IPS DF 6.9 (cell line): ENCODE results near the gene CRYBA4.

Experiments used
- DNase-seq: peaks from one replicate; pipeline ENCODE4 v3.0.0-alpha.2; 2013; ENCODE audit warnings: low read depth, low spot score
- H3K27ac ChIP-seq: one replicate; pipeline ENCODE4 v1.5.1; 2013; ENCODE audit warnings: low read length, control low read depth
- H3K27me3 ChIP-seq: 2 replicates; pipeline ENCODE4 v1.6.1; 2013; ENCODE audit warnings: mild to moderate bottlenecking, low read length; ENCODE audit not compliant: control insufficient read depth, insufficient read depth
- H3K36me3 ChIP-seq: 2 replicates; pipeline ENCODE4 v1.6.1; 2013; ENCODE audit warnings: low read length; ENCODE audit not compliant: control insufficient read depth, insufficient read depth
- H3K4me1 ChIP-seq: 2 replicates; pipeline ENCODE4 v1.6.1; 2013; ENCODE audit warnings: low read length; ENCODE audit not compliant: control insufficient read depth, insufficient read depth
- H3K4me3 ChIP-seq: 2 replicates; pipeline ENCODE4 v1.5.1; 2013; ENCODE audit warnings: mild to moderate bottlenecking, low read length
- H3K9me3 ChIP-seq: 2 replicates; pipeline ENCODE4 v1.6.1; 2013; ENCODE audit warnings: low read length, inconsistent platforms; ENCODE audit not compliant: control insufficient read depth, insufficient read depth
- WGBS: extraction: QIAGEN DNeasy Blood & Tissue Kit; methylation state at CpG from one replicate; pipeline ENCODE4 v1.1.7; 2013; ENCODE audit warnings: mixed read lengths, missing lambda C conversion rate; ENCODE audit not compliant: insufficient read length, insufficient coverage; 5-methylcytosine and 5-hydroxymethylcytosine counted together

Gene CRYBA4

GRCh38 chr22:26621663-26622062, at the start of gene CRYBA4:
Gene CRYBA4 (plus strand): TSS chr22:26621963. CDS start chr22:26622597, 634 bp downstream.
- Histone ChIP-seq H3K9me3 (no peaks in the 10 kb centered on the region), H3K27me3 (no peaks in the 10 kb centered on the region), H3K4me1 (peaks cover 6% of the 10 kb centered on the region; the same call in 1 of the 2 replicates), H3K4me3 (no peak within 1 kb of the TSS), H3K36me3 (no peaks in the 10 kb centered on the region), H3K27ac (no peak within 1 kb of the TSS)
- no CpG with 5 or more reads among the region's 7 CpGs for WGBS
- no peak for DNase-seq

GRCh38 chr22:26573026-26573662, 48.6 kb upstream of the CRYBA4 start:
- Histone ChIP-seq H3K4me1 (peaks cover 2% of the 10 kb centered on the region; the same call in 1 of the 2 replicates), H3K4me3 (no peak overlapping the region), H3K36me3 (no peaks in the 10 kb centered on the region), H3K9me3 (no peaks in the 10 kb centered on the region), H3K27ac (no peak overlapping the region), H3K27me3 (no peaks in the 10 kb centered on the region)
- no peak for DNase-seq
- whole genome bisulfite sequencing = no CpG with 5 or more reads among the region's 10 CpGs

GRCh38 chr22:26574001-26574723, 47.6 kb upstream of the CRYBA4 start:
- H3K4me1 ChIP-seq = peaks cover 3% of the 10 kb centered on the region; the same call in 1 of the 2 replicates
- H3K36me3 ChIP-seq = no peaks in the 10 kb centered on the region
- no peak overlapping the region for H3K4me3 ChIP-seq
- no peaks in the 10 kb centered on the region for H3K9me3 ChIP-seq
- no peaks in the 10 kb centered on the region for H3K27me3 ChIP-seq
- no peak overlapping the region for H3K27ac ChIP-seq
- no peak for DNase-seq
- WGBS = no CpG with 5 or more reads among the region's 7 CpGs

GRCh38 chr22:26576026-26576680, 45.6 kb upstream of the CRYBA4 start:
- no peak for DNase-seq
- Histone ChIP-seq H3K27ac (no peak overlapping the region), H3K9me3 (no peaks in the 10 kb centered on the region), H3K4me3 (no peak overlapping the region), H3K4me1 (peaks cover 5% of the 10 kb centered on the region), H3K27me3 (no peaks in the 10 kb centered on the region), H3K36me3 (no peaks in the 10 kb centered on the region)
- no CpG with 5 or more reads among the region's 8 CpGs for WGBS

- Histone ChIP-seq H3K36me3 (no peaks in the 10 kb centered on the region), H3K4me3 (no peak overlapping the region), H3K4me1 (peaks cover 6% of the 10 kb centered on the region), H3K27ac (no peak overlapping the region), H3K9me3 (no peaks in the 10 kb centered on the region), H3K27me3 (no peaks in the 10 kb centered on the region)
- WGBS = no CpG with 5 or more reads among the region's 7 CpGs
- no peak for DNase-seq
These were observed 44.7 kb upstream of the CRYBA4 start for GRCh38 chr22:26577081-26577480.

GRCh38 chr22:26579331-26579886, 42.4 kb upstream of the CRYBA4 start:
- WGBS = no CpG with 5 or more reads among the region's 10 CpGs
- no peak for DNase-seq
- Histone ChIP-seq H3K36me3 (0 out of 2 replicates have a peak, but pooled peaks cover 3% of the 10 kb centered on the region), H3K27me3 (no peaks in the 10 kb centered on the region), H3K4me3 (no peak overlapping the region), H3K4me1 (peaks cover 6% of the 10 kb centered on the region), H3K27ac (no peak overlapping the region), H3K9me3 (no peaks in the 10 kb centered on the region)

- H3K36me3 ChIP-seq = 0 out of 2 replicates have a peak, but pooled peaks cover 3% of the 10 kb centered on the region
- H3K4me1 ChIP-seq = peaks cover 6% of the 10 kb centered on the region
- no peaks in the 10 kb centered on the region for H3K9me3 ChIP-seq
- 100% methylated on average over 1 of the region's 13 CpGs for WGBS
- DNase-seq = no peak
- H3K27ac ChIP-seq = no peak overlapping the region
- no peaks in the 10 kb centered on the region for H3K27me3 ChIP-seq
- no peak overlapping the region for H3K4me3 ChIP-seq
These were observed 41.4 kb upstream of the CRYBA4 start for GRCh38 chr22:26580240-26580962.

GRCh38 chr22:26581026-26581425, 40.7 kb upstream of the CRYBA4 start:
- WGBS = no CpG with 5 or more reads among the region's 1 CpG
- Histone ChIP-seq H3K27me3 (no peaks in the 10 kb centered on the region), H3K9me3 (no peaks in the 10 kb centered on the region), H3K27ac (no peak overlapping the region), H3K4me3 (no peak overlapping the region), H3K4me1 (peaks cover 6% of the 10 kb centered on the region), H3K36me3 (0 out of 2 replicates have a peak, but pooled peaks cover 3% of the 10 kb centered on the region)
- no peak for DNase-seq

GRCh38 chr22:26581633-26582168, 40.1 kb upstream of the CRYBA4 start:
- Histone ChIP-seq H3K27ac (no peak overlapping the region), H3K36me3 (0 out of 2 replicates have a peak, but pooled peaks cover 3% of the 10 kb centered on the region)

More at GRCh38 chr22:26581633-26582168, 40.1 kb upstream of the CRYBA4 start:
- no peak for DNase-seq
- Histone ChIP-seq H3K4me1 (peaks cover 6% of the 10 kb centered on the region), H3K4me3 (no peak overlapping the region), H3K27me3 (no peaks in the 10 kb centered on the region), H3K9me3 (no peaks in the 10 kb centered on the region)
- WGBS = no CpG with 5 or more reads among the region's 8 CpGs
